HG03175 (cell line): ENCODE data around the gene OR5I1.
"Not testable (repeated sequence)": the region's sequence is repeated elsewhere in the genome, so short reads cannot be mapped to it uniquely, and the experiment has no call there.

Experiments
- ATAC-seq: cut with Tn5 transposase; IDR thresholded peaks from one replicate; pipeline ENCODE4 v1.9.1; 2021; ENCODE audit warnings: mild to moderate bottlenecking, moderate library complexity; ENCODE audit not compliant: unreplicated experiment

Gene OR5I1

GRCh38 chr11:55936300-55936699 is at the start of gene OR5I1:
Gene OR5I1 (minus strand): TSS chr11:55936400. CDS start chr11:55936400, 0 bp downstream.
- ATAC-seq = no peak

- ATAC-seq = no peak
Observed at GRCh38 chr11:55970935-55971334, 34.7 kb upstream of the OR5I1 start.

- no peak for ATAC-seq
Observed at GRCh38 chr11:55969845-55970244, 33.6 kb upstream of the OR5I1 start, which contains the start of gene OR10AG1. Gene OR10AG1 (minus strand): TSS chr11:55969945. CDS start chr11:55969907, 38 bp downstream.

- no peak for ATAC-seq
Observed at GRCh38 chr11:55967914-55968313, 31.7 kb upstream of the OR5I1 start.

GRCh38 chr11:55966391-55966790 is 30.2 kb upstream of the OR5I1 start:
- no peak for ATAC-seq

GRCh38 chr11:55956521-55956920 is 20.3 kb upstream of the OR5I1 start:
- ATAC-seq = no peak

GRCh38 chr11:55949330-55949729 is 13.1 kb upstream of the OR5I1 start:
- no peak for ATAC-seq

GRCh38 chr11:55942785-55943392 is 6.7 kb upstream of the OR5I1 start:
- ATAC-seq = no peak

GRCh38 chr11:55920537-55920936 is 15.7 kb downstream of the OR5I1 start:
- no peak for ATAC-seq

GRCh38 chr11:55914482-55914881 is 21.7 kb downstream of the OR5I1 start, which contains the start of gene OR5W2:
Gene OR5W2 (minus strand): TSS chr11:55914582. CDS start chr11:55914582, 0 bp downstream.
- no peak for ATAC-seq

GRCh38 chr11:55902308-55902707 is 33.9 kb downstream of the OR5I1 start:
- no peak for ATAC-seq

- ATAC-seq = no peak
Observed at GRCh38 chr11:55895216-55895615, 41.0 kb downstream of the OR5I1 start.

GRCh38 chr11:55885481-55885880 is 50.7 kb downstream of the OR5I1 start:
- ATAC-seq = not testable (repeated sequence)
